ENCODE results near the gene MGRN1. TPM values are rescaled to one million over a fixed set of nuclear protein-coding genes. Genes with fewer than 3 reads are reported as not detected.

Gene MGRN1
- total RNA-seq, 1 experiment from 2014 or later, result 105 TPM

GRCh38 chr16:4588961-4589360 lies 35.7 kb upstream of the MGRN1 start:
- no peak for DNase-seq
- intact Hi-C loops (cut with micrococcal nuclease; ENCODE audit: unreplicated experiment), result loop anchor here (5.0 kb wide), 1 partner anchor 72 kb away; no protein-coding TSS in a partner anchor
- H3K27me3 Mint-ChIP-seq (ENCODE audit: unreplicated experiment), result peaks cover 74% of the 10 kb centered on the region
- no peak overlapping the region for H3K4me3 Mint-ChIP-seq (ENCODE audit: low read depth, unreplicated experiment)
- no peak overlapping the region for H3K27ac Mint-ChIP-seq (ENCODE audit: unreplicated experiment)
- H3K9me3 Mint-ChIP-seq (ENCODE audit: low read depth, unreplicated experiment), result no peaks in the 10 kb centered on the region
- CTCF ChIA-PET, result interaction anchor here (0.7 to 0.9 kb wide), 2 partner anchors 29 to 85 kb away, joined by 4 to 8 read pairs; no protein-coding TSS in a partner anchor
- TF ChIP-seq CTCF (IDR thresholded peaks at IDR 0.05; ENCODE audit: unreplicated experiment), result no peak
- no TSS peak for BruUV-seq (replicated peaks)
- no peaks in the 10 kb centered on the region for H3K36me3 Mint-ChIP-seq (ENCODE audit: insufficient read depth, unreplicated experiment)
- H3K4me1 Mint-ChIP-seq (ENCODE audit: low read depth, unreplicated experiment), result no peaks in the 10 kb centered on the region

GRCh38 chr16:4591191-4591590 lies 33.4 kb upstream of the MGRN1 start:
- H3K27ac Mint-ChIP-seq (ENCODE audit: unreplicated experiment), result no peak overlapping the region
- H3K4me3 Mint-ChIP-seq (ENCODE audit: low read depth, unreplicated experiment), result no peak overlapping the region
- CTCF ChIA-PET, result interaction anchor here (0.7 kb wide), 1 partner anchor 143 kb away, joined by 3 read pairs; the partner anchor contains the start of genes ANKS3 and DNAAF8
- H3K4me1 Mint-ChIP-seq (ENCODE audit: low read depth, unreplicated experiment), result no peaks in the 10 kb centered on the region
- intact Hi-C loops (cut with micrococcal nuclease; ENCODE audit: unreplicated experiment), result no loop called here
- H3K36me3 Mint-ChIP-seq (ENCODE audit: insufficient read depth, unreplicated experiment), result no peaks in the 10 kb centered on the region
- H3K9me3 Mint-ChIP-seq (ENCODE audit: low read depth, unreplicated experiment), result no peaks in the 10 kb centered on the region
- no TSS peak for BruUV-seq (replicated peaks)
- TF ChIP-seq CTCF (IDR thresholded peaks at IDR 0.05; ENCODE audit: unreplicated experiment), result no peak
- peaks cover 84% of the 10 kb centered on the region for H3K27me3 Mint-ChIP-seq (ENCODE audit: unreplicated experiment)
- DNase-seq, result no peak

GRCh38 chr16:4591706-4592470 lies 32.7 kb upstream of the MGRN1 start:
- DNase-seq, result no peak
- H3K9me3 Mint-ChIP-seq (ENCODE audit: low read depth, unreplicated experiment), result no peaks in the 10 kb centered on the region
- H3K4me3 Mint-ChIP-seq (ENCODE audit: low read depth, unreplicated experiment), result no peak overlapping the region
- intact Hi-C loops (cut with micrococcal nuclease; ENCODE audit: unreplicated experiment), result no loop called here
- H3K27me3 Mint-ChIP-seq (ENCODE audit: unreplicated experiment), result peaks cover 84% of the 10 kb centered on the region
- no peaks in the 10 kb centered on the region for H3K4me1 Mint-ChIP-seq (ENCODE audit: low read depth, unreplicated experiment)
- TF ChIP-seq CTCF (IDR thresholded peaks at IDR 0.05; ENCODE audit: unreplicated experiment), result no peak
- BruUV-seq (replicated peaks), result no TSS peak
- H3K36me3 Mint-ChIP-seq (ENCODE audit: insufficient read depth, unreplicated experiment), result no peaks in the 10 kb centered on the region
- no peak overlapping the region for H3K27ac Mint-ChIP-seq (ENCODE audit: unreplicated experiment)
- CTCF ChIA-PET, result interaction anchor here (0.7 kb wide), 1 partner anchor 142 kb away, joined by 3 read pairs; the partner anchor contains the start of genes ANKS3 and DNAAF8

- TF ChIP-seq CTCF (IDR thresholded peaks at IDR 0.05; ENCODE audit: unreplicated experiment), result no peak
- no TSS peak for BruUV-seq (replicated peaks)
- peaks cover 84% of the 10 kb centered on the region for H3K27me3 Mint-ChIP-seq (ENCODE audit: unreplicated experiment)
- no peaks in the 10 kb centered on the region for H3K4me1 Mint-ChIP-seq (ENCODE audit: low read depth, unreplicated experiment)
- H3K4me3 Mint-ChIP-seq (ENCODE audit: low read depth, unreplicated experiment), result no peak overlapping the region
- H3K9me3 Mint-ChIP-seq (ENCODE audit: low read depth, unreplicated experiment), result no peaks in the 10 kb centered on the region
- no peaks in the 10 kb centered on the region for H3K36me3 Mint-ChIP-seq (ENCODE audit: insufficient read depth, unreplicated experiment)
- CTCF ChIA-PET, result no interaction called here
- intact Hi-C loops (cut with micrococcal nuclease; ENCODE audit: unreplicated experiment), result no loop called here
- DNase-seq, result no peak
- no peak overlapping the region for H3K27ac Mint-ChIP-seq (ENCODE audit: unreplicated experiment)
Observed at GRCh38 chr16:4593086-4593485, 31.5 kb upstream of the MGRN1 start.
